ENCODE data around the gene AUTS2.

The AUTS2 gene

DNA sequence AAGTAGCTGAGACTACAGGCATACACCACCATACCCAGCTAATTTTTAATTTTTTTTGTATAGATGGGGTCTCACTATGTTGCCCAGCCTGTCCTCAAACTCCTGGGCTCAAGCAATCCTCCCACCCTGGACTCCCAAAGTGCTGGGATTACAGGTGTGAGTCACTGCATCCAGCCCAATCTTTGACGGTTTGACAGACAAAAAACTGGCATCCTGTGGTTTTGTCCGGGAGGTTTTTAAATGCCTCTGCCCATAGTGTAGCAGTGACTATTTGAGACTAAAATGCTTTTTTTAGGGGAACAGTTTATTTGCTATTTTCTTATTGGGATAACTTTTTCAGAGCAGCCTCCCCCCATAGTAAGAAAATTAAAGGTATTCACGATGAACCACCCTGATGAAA lies 1010.0 kb downstream of the AUTS2 start:
- H3K27me3 ChIP-seq (ENCODE audit: insufficient read depth, low read length) = no peaks in the 10 kb centered on the region
- no peak overlapping the region for H2AFZ ChIP-seq (ENCODE audit: low read depth, low read length)
- peaks cover 40% of the 10 kb centered on the region for H3K36me3 ChIP-seq (ENCODE audit: insufficient read depth, low read length)
- peaks cover 24% of the 10 kb centered on the region for H3K4me1 ChIP-seq (ENCODE audit: insufficient read depth, low read length)
- H3K9me3 ChIP-seq (ENCODE audit: low read length) = peaks cover 13% of the 10 kb centered on the region
- H3K4me3 ChIP-seq (ENCODE audit: low read length) = no peak overlapping the region

DNA sequence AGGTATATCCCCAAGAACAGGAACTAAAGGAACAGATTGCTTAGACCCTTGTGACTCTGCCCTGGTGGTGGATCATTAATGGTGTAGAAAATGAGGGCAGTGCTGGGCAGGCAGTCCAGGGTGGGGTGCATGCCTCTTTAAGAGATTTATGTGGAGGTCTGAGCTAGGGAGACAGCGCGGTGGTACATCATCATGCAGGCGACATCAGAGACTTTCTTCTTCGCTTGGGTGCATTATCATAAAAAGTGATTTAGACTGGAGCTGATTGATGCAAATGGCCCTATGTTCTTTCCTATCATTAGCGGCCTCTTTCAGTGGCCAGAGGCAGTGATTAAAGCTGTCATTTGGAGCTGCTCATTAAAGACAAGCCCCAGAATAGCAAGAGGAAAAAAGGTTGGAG lies 1014.5 kb downstream of the AUTS2 start:
- H3K27me3 ChIP-seq (ENCODE audit: insufficient read depth, low read length) = no peaks in the 10 kb centered on the region
- peaks cover 12% of the 10 kb centered on the region for H3K36me3 ChIP-seq (ENCODE audit: insufficient read depth, low read length)
- H2AFZ ChIP-seq (ENCODE audit: low read depth, low read length) = no peak overlapping the region
- no peaks in the 10 kb centered on the region for H3K9me3 ChIP-seq (ENCODE audit: low read length)
- peaks cover 58% of the 10 kb centered on the region for H3K4me1 ChIP-seq (ENCODE audit: insufficient read depth, low read length)
- peak overlapping the region; percentile 7 for H3K4me3 ChIP-seq (ENCODE audit: low read length)

DNA sequence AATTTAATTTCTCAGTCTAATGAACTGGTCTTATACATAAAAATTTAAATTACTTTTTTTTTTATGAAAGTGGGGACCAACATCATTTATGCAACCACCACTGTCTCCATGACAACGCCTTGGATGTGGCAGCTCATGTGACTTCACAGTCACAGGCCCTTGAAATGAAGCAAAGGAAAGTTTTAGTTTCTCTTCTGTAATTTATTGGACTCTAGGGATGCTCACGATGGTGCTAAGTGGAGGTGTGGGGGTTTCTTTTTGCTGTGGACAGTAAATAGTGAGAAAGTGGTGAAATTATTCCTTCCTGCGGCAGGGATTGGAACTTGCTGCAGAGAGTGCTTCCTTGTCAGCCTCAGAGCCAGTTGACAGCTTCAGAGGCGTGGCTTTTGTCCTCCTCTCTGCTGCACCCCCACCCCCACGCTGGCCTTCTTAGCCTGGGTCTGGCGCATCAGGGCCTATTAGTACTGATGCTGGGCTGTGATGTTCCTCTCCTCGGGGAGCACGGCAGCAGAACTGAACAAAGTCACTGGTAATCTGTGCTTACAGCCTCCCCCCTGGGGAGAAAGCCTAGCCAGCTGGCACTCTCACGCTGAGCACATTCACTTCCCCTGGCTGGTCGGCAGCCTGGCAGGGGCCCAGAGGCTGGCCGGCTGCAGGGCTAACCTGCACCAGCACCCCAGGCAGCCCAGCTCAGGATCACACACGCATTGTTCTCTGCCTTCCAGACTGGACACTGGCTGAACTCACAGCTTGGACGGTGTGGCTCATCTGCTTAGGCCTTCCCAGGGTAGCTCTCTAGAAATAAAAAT lies 1016.2 kb downstream of the AUTS2 start:
- Histone ChIP-seq H3K4me1 (ENCODE audit: insufficient read depth, low read length) (peaks cover 74% of the 10 kb centered on the region), H3K4me3 (ENCODE audit: low read length) (peak overlapping the region; percentile 24), H3K27me3 (ENCODE audit: insufficient read depth, low read length) (no peaks in the 10 kb centered on the region), H3K36me3 (ENCODE audit: insufficient read depth, low read length) (peaks cover 6% of the 10 kb centered on the region), H2AFZ (ENCODE audit: low read depth, low read length) (no peak overlapping the region), H3K9me3 (ENCODE audit: low read length) (no peaks in the 10 kb centered on the region)

DNA sequence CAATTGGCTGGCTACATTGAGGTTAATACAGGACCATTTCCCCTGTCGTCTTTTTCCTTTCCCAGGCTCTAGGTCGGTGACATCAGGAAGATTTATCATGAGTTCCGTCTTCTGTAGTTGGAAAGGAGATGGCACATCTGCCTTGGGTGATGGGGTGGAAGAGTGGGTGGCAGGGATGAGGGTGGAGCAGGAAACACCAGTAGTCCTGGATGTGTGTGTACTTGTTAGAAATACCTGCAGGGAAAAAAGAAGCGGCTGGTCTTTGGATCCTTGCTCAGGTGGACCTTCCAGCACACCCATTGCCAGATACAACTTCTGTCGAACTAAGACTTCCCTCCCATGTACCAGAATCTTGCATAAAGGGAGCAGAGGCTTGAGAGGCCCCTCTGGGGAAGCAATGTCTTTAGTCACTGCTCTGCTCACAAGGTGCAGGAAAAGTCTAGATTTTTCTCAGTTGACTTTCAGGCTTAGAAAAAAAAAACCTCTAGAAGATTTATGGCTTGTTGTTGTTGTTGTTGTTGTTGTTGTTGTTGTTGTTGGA lies 1016.9 kb downstream of the AUTS2 start:
- H3K27me3 ChIP-seq (ENCODE audit: insufficient read depth, low read length) = no peaks in the 10 kb centered on the region
- H2AFZ ChIP-seq (ENCODE audit: low read depth, low read length) = no peak overlapping the region
- peaks cover 81% of the 10 kb centered on the region for H3K4me1 ChIP-seq (ENCODE audit: insufficient read depth, low read length)
- peaks cover 6% of the 10 kb centered on the region for H3K36me3 ChIP-seq (ENCODE audit: insufficient read depth, low read length)
- H3K4me3 ChIP-seq (ENCODE audit: low read length) = peak overlapping the region; percentile 8
- no peaks in the 10 kb centered on the region for H3K9me3 ChIP-seq (ENCODE audit: low read length)

DNA sequence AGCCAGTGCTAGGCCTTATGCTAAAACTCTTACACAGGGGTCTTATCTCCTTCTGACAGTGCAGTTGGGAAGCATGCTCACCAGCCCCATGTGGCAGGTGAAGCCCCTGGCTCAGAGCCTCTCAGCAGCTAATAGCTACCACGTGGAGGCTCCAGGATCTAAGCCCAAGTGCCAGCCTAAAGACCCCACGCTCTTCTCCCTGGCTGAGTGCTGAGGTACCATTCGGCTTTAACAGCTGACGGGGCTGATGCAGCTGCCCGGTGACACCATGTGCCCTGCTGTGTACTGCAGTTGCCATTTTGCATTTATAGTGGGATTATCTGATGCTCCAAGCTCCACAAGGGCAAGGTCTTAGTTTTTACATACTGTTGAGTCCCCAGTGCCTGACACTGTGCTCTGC lies 1017.9 kb downstream of the AUTS2 start:
- Histone ChIP-seq H3K4me3 (ENCODE audit: low read length) (no peak overlapping the region), H3K36me3 (ENCODE audit: insufficient read depth, low read length) (peaks cover 6% of the 10 kb centered on the region), H2AFZ (ENCODE audit: low read depth, low read length) (no peak overlapping the region), H3K27me3 (ENCODE audit: insufficient read depth, low read length) (no peaks in the 10 kb centered on the region), H3K4me1 (ENCODE audit: insufficient read depth, low read length) (peaks cover 89% of the 10 kb centered on the region), H3K9me3 (ENCODE audit: low read length) (no peaks in the 10 kb centered on the region)

DNA sequence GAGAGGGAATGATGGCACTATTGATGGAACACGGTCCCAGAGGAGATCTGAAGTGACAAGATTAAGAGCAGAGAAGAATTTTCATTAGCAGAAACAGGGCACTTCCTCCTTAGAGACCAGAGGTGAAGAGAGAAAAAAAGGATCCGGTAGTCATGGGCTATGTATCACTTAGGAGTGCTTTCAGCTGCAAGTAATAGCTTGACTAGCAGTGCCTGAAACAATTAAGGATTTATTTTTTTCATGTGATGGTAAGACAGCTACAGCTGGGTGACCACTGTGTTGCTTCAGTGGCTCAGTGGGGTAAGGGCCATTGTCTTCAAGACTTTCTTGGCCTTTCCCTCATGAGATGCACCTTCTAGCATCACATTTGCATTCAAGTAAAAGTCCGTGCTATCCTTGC lies 1018.5 kb downstream of the AUTS2 start:
- no peak overlapping the region for H2AFZ ChIP-seq (ENCODE audit: low read depth, low read length)
- H3K4me1 ChIP-seq (ENCODE audit: insufficient read depth, low read length) = peaks cover 85% of the 10 kb centered on the region
- peaks cover 6% of the 10 kb centered on the region for H3K36me3 ChIP-seq (ENCODE audit: insufficient read depth, low read length)
- H3K9me3 ChIP-seq (ENCODE audit: low read length) = no peaks in the 10 kb centered on the region
- H3K4me3 ChIP-seq (ENCODE audit: low read length) = no peak overlapping the region
- H3K27me3 ChIP-seq (ENCODE audit: insufficient read depth, low read length) = no peaks in the 10 kb centered on the region

DNA sequence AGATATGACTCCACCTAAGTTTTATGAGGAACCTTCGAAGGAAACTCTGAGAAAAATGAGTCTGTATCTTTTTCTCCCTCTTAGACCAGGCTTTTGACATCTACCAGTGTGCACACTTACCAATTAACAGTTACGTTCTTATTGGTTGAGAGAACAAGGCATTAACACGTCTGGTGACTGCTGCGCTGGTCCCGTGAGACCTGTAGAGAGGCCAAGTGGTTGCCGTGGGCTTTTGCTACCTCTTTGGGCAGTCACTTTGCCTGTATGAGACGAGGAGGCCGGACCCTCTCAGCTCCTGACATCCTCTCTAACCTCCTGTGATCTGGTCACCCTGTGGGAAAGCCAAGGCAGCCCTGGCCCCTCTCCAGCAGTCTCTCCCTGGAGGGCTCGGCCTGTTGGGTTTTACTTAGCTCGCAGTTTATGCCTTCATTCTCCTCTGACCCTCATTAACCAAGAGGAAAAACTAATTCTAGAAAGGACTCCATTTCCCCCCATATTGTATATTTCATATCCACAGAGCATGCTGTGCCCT lies 1019.8 kb downstream of the AUTS2 start:
- Histone ChIP-seq H3K36me3 (ENCODE audit: insufficient read depth, low read length) (peaks cover 15% of the 10 kb centered on the region), H2AFZ (ENCODE audit: low read depth, low read length) (no peak overlapping the region), H3K9me3 (ENCODE audit: low read length) (no peaks in the 10 kb centered on the region), H3K4me1 (ENCODE audit: insufficient read depth, low read length) (peaks cover 72% of the 10 kb centered on the region), H3K27me3 (ENCODE audit: insufficient read depth, low read length) (no peaks in the 10 kb centered on the region), H3K4me3 (ENCODE audit: low read length) (no peak overlapping the region)

DNA sequence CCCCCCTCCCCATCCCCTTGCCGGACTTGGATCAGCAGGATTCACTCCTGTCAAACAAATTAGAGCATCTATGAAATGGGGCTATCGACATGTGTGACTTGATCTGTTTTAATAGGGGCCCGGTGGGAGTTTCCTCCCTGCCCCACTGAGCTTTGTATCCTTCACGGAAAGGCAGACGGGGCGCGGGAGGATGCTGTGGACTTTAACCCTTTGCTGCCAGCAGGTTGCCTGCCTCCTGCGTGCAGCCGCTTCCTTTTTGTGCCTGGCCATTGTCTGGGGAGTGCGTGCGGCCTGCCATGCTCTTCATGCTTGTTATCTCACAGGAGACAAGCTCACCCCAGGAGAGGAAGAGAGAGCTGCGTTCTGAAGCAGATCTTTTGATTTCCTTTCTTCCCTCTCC lies 1020.9 kb downstream of the AUTS2 start:
- Histone ChIP-seq H3K4me3 (ENCODE audit: low read length) (peak overlapping the region; percentile 5), H3K36me3 (ENCODE audit: insufficient read depth, low read length) (peaks cover 21% of the 10 kb centered on the region), H3K27me3 (ENCODE audit: insufficient read depth, low read length) (no peaks in the 10 kb centered on the region), H3K9me3 (ENCODE audit: low read length) (no peaks in the 10 kb centered on the region), H3K4me1 (ENCODE audit: insufficient read depth, low read length) (peaks cover 62% of the 10 kb centered on the region), H2AFZ (ENCODE audit: low read depth, low read length) (no peak overlapping the region)

DNA sequence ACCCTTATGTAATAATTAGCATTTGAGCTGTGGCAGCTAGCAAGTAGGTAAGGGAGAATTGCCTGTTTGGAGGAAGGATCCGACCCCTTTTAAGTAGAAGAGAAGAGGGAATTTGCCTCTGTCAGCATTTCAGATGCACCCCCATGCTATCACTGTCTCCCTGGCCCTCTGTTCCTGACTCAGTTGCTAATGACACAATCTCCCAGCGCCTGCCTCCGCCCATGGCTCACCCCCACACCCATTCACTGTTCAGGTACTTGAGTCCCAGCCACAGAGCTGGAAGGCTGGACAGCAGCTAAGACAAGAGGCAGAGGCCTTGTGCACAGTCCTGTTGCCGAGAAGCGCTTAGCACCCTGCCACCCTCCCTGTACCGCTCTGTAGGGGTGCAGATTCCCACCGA lies 1021.4 kb downstream of the AUTS2 start:
- Histone ChIP-seq H3K27me3 (ENCODE audit: insufficient read depth, low read length) (no peaks in the 10 kb centered on the region), H2AFZ (ENCODE audit: low read depth, low read length) (no peak overlapping the region), H3K9me3 (ENCODE audit: low read length) (no peaks in the 10 kb centered on the region), H3K4me1 (ENCODE audit: insufficient read depth, low read length) (peaks cover 56% of the 10 kb centered on the region), H3K4me3 (ENCODE audit: low read length) (no peak overlapping the region), H3K36me3 (ENCODE audit: insufficient read depth, low read length) (peaks cover 21% of the 10 kb centered on the region)

DNA sequence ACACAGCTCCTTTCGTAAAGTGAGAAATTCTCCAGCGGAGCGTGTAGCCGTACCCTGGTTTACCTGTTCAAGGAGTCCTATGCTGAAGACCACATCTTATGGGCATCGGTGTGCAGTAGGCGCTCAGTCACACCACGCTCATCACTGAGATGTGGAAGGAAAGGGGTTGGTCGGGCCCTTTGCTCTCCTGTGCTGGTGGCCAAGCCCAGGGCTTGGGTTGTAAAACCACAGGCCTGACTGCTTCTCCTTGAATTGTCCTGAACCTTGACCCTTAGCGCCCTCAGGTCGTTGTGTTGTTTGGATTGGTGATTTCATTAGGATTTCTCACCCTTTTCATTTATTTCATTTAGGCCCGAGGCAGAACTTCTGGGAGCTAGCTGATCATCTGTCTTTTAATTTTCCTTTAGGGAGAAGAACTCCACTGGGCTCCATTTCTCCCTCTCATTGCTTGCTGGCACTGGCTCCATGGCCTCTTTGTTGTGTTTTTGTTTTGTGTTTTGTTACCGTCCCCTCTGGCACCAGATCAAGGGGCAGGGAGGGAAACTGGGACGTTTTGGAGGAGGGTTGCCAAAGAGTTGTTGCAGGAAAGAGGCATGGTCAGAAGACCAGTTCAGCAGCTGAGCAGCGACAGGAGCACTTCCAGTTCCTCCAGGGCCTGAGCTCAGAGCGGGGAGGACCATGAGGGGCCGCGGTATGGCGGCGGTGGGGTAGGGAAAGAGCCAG lies 1022.2 kb downstream of the AUTS2 start:
- Histone ChIP-seq H3K36me3 (ENCODE audit: insufficient read depth, low read length) (peaks cover 21% of the 10 kb centered on the region), H2AFZ (ENCODE audit: low read depth, low read length) (no peak overlapping the region), H3K4me1 (ENCODE audit: insufficient read depth, low read length) (peaks cover 48% of the 10 kb centered on the region), H3K27me3 (ENCODE audit: insufficient read depth, low read length) (no peaks in the 10 kb centered on the region), H3K9me3 (ENCODE audit: low read length) (no peaks in the 10 kb centered on the region), H3K4me3 (ENCODE audit: low read length) (no peak overlapping the region)

DNA sequence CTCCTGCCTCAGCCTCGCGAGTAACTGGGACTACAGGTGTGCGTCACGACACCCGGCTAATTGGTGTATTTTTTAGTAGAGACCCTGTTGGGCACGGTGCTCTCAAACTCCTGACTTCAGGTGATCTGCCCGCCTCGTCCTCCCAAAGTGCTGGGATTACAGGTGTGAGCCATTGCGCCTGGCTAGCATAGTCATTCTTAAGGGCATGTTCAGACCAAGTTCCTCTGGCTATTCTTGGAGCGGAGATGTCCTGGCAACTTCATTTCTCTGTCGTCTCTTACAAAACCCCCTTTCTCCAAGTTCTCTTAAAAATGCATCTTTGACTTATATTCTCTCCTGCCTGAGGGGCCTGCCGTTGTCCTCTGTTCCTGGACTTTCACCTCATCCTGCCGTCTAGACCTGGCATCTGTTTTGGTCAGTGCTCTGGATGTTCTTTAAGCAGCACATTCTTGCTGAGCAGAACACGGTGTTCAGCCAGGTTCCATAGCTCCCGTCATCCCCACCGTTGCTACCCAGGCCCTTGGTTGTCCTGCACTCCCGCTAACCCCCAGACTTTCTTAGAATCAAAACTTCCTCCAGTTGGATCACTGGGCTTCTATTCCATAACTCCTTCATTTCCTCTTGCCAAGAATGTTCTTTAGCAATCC lies 1023.8 kb downstream of the AUTS2 start:
- Histone ChIP-seq H2AFZ (ENCODE audit: low read depth, low read length) (no peak overlapping the region), H3K27me3 (ENCODE audit: insufficient read depth, low read length) (no peaks in the 10 kb centered on the region), H3K36me3 (ENCODE audit: insufficient read depth, low read length) (peaks cover 14% of the 10 kb centered on the region), H3K4me3 (ENCODE audit: low read length) (no peak overlapping the region), H3K4me1 (ENCODE audit: insufficient read depth, low read length) (peaks cover 42% of the 10 kb centered on the region), H3K9me3 (ENCODE audit: low read length) (no peaks in the 10 kb centered on the region)

DNA sequence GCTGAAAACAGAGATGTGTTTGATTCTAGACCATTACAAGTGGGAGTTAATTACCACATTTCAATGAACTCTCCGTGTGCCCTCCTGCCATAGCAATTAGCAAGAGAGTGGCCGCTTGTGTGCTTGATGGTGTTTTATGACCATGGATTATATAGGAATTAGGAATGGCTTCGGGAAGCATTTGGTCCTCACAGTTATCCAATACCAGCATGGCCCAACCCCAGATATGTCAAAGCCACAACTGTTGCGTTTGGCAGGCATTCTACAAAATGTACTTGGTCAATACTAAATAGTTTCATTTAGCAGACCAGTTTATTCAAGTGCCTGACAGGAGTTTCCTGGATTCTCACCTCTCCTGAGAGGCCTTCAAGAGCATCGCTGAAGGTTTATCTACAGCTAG lies 1024.7 kb downstream of the AUTS2 start:
- Histone ChIP-seq H3K4me3 (ENCODE audit: low read length) (no peak overlapping the region), H3K36me3 (ENCODE audit: insufficient read depth, low read length) (peaks cover 18% of the 10 kb centered on the region), H3K27me3 (ENCODE audit: insufficient read depth, low read length) (no peaks in the 10 kb centered on the region), H3K4me1 (ENCODE audit: insufficient read depth, low read length) (peaks cover 35% of the 10 kb centered on the region), H2AFZ (ENCODE audit: low read depth, low read length) (no peak overlapping the region), H3K9me3 (ENCODE audit: low read length) (no peaks in the 10 kb centered on the region)

Data from neuron (in vitro differentiated cells).